ENCODE measurements around the gene MCRIP2. TPM values are rescaled to one million over a fixed set of nuclear protein-coding genes. Genes with fewer than 3 reads are reported as not detected.
"Not testable (repeated sequence)": the region's sequence is repeated elsewhere in the genome, so short reads cannot be mapped to it uniquely, and the experiment has no call there.

MCRIP2 gene
- total and polyA plus RNA-seq, 4 experiments from 2014 or later: 28.3 to 45.5 (median 32.5) TPM

DNA sequence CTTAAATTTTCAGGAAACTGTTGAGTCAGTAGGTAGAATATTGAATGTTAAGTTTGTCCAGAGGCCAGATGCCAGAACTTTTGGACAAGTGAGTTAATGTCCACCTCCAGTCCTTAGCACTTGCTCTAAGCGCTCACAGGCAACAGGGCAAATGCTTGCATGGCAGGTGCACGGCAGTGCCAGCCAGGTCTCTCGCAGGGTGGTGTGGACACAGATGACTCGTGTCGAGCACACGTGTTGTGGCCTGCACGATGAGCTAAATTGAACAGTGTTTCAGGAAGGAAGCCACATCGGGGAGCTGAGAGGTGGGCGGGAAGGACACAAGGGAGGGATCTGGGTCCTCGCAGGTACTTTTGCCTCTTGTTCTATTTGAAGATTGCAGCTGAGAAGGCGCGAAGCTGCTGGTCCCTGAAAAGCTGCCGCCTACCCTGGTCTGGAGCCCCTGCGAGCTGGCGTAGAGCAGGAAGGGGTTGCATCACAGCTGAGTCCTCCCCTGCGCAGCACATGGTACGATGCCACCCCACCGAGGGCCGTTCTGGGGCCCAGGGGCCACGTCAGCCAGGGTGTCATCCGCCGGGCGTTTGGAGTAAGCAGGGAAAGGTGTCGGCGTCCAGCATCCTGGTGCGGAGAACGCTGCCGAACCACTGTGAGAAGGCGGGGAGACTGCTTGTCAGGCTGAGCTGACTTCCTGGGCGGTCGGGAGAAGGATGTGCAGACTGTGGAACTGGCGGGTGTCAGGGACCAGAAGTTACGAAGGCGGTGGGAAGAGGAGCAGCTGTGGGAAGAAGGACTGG is 45.5 kb upstream of the MCRIP2 start:
- no peaks in the 10 kb centered on the region for H3K27me3 Mint-ChIP-seq
- H3K4me1 ChIP-seq (ENCODE audit: insufficient read depth, low read length): peaks cover 7% of the 10 kb centered on the region
- POLR2A ChIA-PET (ENCODE audit: partially characterized antibody): no interaction called here
- H3K4me3 ChIP-seq (ENCODE audit: low read length in 2 of 2): no peak overlapping the region
- H3K36me3 Mint-ChIP-seq: peaks cover 3 to 11% of the 10 kb centered on the region in 2 donors
- H3K4me3 Mint-ChIP-seq: no peak overlapping the region
- H3K9me3 Mint-ChIP-seq: peaks cover 0 to 2% (median 0%) of the 10 kb centered on the region in 8 donors
- no peak overlapping the region for H3K27ac ChIP-seq (ENCODE audit: low read depth, low read length)
- peaks cover 15 to 39% (median 16%) of the 10 kb centered on the region in 4 donors for H3K4me1 Mint-ChIP-seq
- H3K36me3 ChIP-seq (ENCODE audit: insufficient read depth, low read length): peaks cover 7% of the 10 kb centered on the region
- no peaks in the 10 kb centered on the region for H3K27me3 ChIP-seq (ENCODE audit: insufficient read depth, low read length)
- CTCF ChIA-PET (ENCODE audit: partially characterized antibody): interaction anchor here (1.6 kb wide), 1 partner anchor 13 kb away, joined by 4 read pairs; no protein-coding TSS in a partner anchor
- no peak for DNase-seq
- no peaks in the 10 kb centered on the region for H3K9me3 ChIP-seq (ENCODE audit: control insufficient read depth in 1 of 2, low read length in 2 of 2)
- H3K27ac Mint-ChIP-seq: peak overlapping the region in 2 of 7 donors; percentile 37 to 57
- intact Hi-C loops (cut with micrococcal nuclease): no loop called here

DNA sequence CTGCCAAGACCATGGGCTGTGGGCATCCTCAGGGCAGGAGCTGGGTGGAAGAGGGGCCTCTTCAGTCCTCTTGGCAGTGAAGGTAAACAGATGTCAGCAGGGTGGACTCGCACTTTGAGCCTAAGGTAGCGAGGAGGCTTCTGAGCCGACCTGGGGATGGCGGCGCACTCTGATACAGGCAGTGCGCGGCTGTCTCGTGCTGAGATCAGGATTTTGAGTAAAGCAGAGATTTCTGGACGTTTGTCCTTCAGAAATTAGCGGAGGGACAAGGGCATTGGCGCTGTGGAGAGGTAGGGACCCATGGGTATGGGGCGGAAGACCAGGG is 44.9 kb upstream of the MCRIP2 start:
- peak overlapping the region in 2 of 7 donors; percentile 60 to 68 for H3K27ac Mint-ChIP-seq
- peaks cover 14 to 36% (median 14%) of the 10 kb centered on the region in 4 donors for H3K4me1 Mint-ChIP-seq
- ChIA-PET POLR2A (ENCODE audit: partially characterized antibody) (no interaction called here), CTCF (ENCODE audit: partially characterized antibody) (interaction anchor here (1.6 kb wide), 1 partner anchor 13 kb away, joined by 4 read pairs; no protein-coding TSS in a partner anchor)
- peaks cover 3 to 11% of the 10 kb centered on the region in 2 donors for H3K36me3 Mint-ChIP-seq
- Histone ChIP-seq H3K36me3 (ENCODE audit: insufficient read depth, low read length) (peaks cover 7% of the 10 kb centered on the region), H3K27ac (ENCODE audit: low read depth, low read length) (no peak overlapping the region), H3K9me3 (ENCODE audit: control insufficient read depth in 1 of 2, low read length in 2 of 2) (no peaks in the 10 kb centered on the region), H3K4me3 (ENCODE audit: low read length in 2 of 2) (no peak overlapping the region), H3K27me3 (ENCODE audit: insufficient read depth, low read length) (no peaks in the 10 kb centered on the region), H3K4me1 (ENCODE audit: insufficient read depth, low read length) (peaks cover 5% of the 10 kb centered on the region)
- no peaks in the 10 kb centered on the region for H3K27me3 Mint-ChIP-seq
- intact Hi-C loops (cut with micrococcal nuclease): no loop called here
- no peak for DNase-seq
- no peak overlapping the region for H3K4me3 Mint-ChIP-seq
- peaks cover 0 to 2% (median 0%) of the 10 kb centered on the region in 8 donors for H3K9me3 Mint-ChIP-seq

DNA sequence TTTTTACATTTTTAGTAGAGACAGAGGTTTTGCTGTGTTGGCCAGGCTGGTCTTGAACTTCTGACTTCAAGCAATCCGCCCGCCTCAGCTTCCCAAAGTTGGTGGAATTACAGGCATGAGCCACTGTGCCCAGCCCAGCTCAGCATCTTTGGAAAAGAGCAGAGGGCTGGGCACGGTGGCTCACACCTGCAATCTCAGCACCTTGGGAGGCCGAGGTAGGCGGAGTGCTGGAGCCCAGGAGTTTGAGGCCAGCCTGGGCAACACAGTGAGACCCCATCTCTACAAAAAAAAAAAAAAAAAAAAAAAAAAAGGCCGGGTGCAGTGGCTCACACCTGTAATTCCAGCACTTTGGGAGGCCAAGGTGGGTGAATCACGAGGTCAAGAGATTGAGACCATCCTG is 44.0 kb upstream of the MCRIP2 start:
- CTCF ChIA-PET (ENCODE audit: partially characterized antibody); DNase-seq; H3K27ac ChIP-seq (ENCODE audit: low read depth, low read length); H3K9me3 ChIP-seq (ENCODE audit: control insufficient read depth in 1 of 2, low read length in 2 of 2); H3K4me3 Mint-ChIP-seq; intact Hi-C loops (cut with micrococcal nuclease); H3K27ac Mint-ChIP-seq; H3K36me3 Mint-ChIP-seq; H3K4me1 ChIP-seq (ENCODE audit: insufficient read depth, low read length); H3K27me3 Mint-ChIP-seq; POLR2A ChIA-PET (ENCODE audit: partially characterized antibody); H3K27me3 ChIP-seq (ENCODE audit: insufficient read depth, low read length); H3K36me3 ChIP-seq (ENCODE audit: insufficient read depth, low read length); H3K4me3 ChIP-seq (ENCODE audit: low read length in 2 of 2); H3K9me3 Mint-ChIP-seq: not testable (repeated sequence)
- H3K4me1 Mint-ChIP-seq: peaks cover 11 to 29% (median 13%) of the 10 kb centered on the region in 4 donors

DNA sequence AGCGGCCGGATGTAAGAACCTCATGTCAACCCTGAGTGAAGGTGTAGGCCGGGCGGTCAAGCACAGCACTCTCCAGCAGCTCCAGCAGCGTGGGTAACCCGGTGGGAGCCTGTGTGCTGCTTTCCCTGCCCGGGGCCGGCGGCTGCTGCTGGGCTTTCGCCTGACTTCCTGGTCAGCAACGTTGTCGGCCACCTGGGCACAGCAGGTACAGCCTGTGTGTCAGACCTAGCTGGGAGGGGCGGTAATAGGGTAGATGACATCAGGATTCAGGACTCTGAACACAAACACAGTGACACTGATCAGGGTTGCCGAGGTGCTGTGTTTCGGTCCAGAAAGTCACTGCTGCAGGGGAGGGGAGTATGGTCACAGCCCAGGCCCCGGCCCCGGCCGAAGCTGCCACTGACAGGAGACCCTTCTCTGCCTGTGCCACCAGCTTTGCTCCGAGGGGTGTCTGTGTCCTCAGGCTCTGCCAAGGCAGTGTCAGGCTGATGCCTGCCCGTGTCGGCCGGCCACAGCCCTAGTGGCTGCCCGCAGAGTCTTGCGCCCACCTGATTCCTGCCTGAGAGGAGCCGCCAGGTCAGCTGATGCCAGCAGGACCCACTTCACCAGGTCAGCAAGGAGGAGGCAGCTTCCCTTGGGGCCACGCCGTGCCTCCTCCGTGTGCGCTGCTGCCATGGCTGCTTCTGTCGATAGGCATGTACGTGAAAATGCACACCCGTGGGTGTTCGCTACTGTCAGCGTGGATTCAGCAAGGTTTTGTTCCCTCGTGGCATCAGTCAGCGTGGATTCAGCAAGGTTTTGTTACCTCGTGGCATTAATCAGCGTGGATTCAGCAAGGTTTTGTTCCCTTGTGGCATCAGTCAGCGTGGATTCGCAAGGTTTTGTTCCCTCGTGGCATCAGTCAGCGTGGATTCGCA is 42.5 kb upstream of the MCRIP2 start:
- Histone ChIP-seq H3K9me3 (ENCODE audit: control insufficient read depth in 1 of 2, low read length in 2 of 2) (no peaks in the 10 kb centered on the region), H3K27ac (ENCODE audit: low read depth, low read length) (no peak overlapping the region), H3K36me3 (ENCODE audit: insufficient read depth, low read length) (peaks cover 7% of the 10 kb centered on the region), H3K4me1 (ENCODE audit: insufficient read depth, low read length) (no peaks in the 10 kb centered on the region), H3K4me3 (ENCODE audit: low read length in 2 of 2) (no peak overlapping the region), H3K27me3 (ENCODE audit: insufficient read depth, low read length) (no peaks in the 10 kb centered on the region)
- H3K4me3 Mint-ChIP-seq: no peak overlapping the region
- ChIA-PET CTCF (ENCODE audit: partially characterized antibody) (no interaction called here), POLR2A (ENCODE audit: partially characterized antibody) (interaction anchor here (0.9 kb wide), 1 partner anchor 10 kb away, joined by 3 read pairs; no protein-coding TSS in a partner anchor)
- H3K36me3 Mint-ChIP-seq: peaks cover 3 to 10% of the 10 kb centered on the region in 2 donors
- H3K27ac Mint-ChIP-seq: no peak overlapping the region
- peaks cover 5 to 25% (median 11%) of the 10 kb centered on the region in 4 donors for H3K4me1 Mint-ChIP-seq
- H3K9me3 Mint-ChIP-seq: peaks cover 0 to 2% (median 0%) of the 10 kb centered on the region in 8 donors
- no peak for DNase-seq
- intact Hi-C loops (cut with micrococcal nuclease): no loop called here
- no peaks in the 10 kb centered on the region for H3K27me3 Mint-ChIP-seq

DNA sequence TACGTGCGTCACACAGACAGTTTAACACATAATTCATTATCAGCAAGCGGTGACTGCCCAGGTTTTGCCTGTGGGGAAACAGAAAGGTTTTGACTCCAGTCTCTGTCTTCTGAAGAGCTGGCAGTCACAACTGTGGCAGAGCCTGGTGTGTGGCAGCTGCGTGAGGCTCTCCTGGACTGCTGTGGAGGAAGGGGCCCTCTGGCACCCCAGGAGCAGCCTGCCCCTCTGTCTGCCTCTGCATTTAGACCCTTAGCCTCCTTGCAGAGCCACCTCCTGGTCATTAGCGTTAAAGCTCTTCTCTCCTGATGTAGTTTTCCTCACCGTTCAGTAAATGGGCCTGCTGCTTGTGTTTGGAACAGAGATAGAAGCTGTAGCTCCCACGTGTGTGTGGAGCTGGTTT is 40.8 kb upstream of the MCRIP2 start:
- no peaks in the 10 kb centered on the region for H3K9me3 ChIP-seq (ENCODE audit: control insufficient read depth in 1 of 2, low read length in 2 of 2)
- H3K27me3 ChIP-seq (ENCODE audit: insufficient read depth, low read length): no peaks in the 10 kb centered on the region
- intact Hi-C loops (cut with micrococcal nuclease): no loop called here
- peaks cover 7% of the 10 kb centered on the region for H3K36me3 ChIP-seq (ENCODE audit: insufficient read depth, low read length)
- peaks cover 0 to 2% (median 0%) of the 10 kb centered on the region in 8 donors for H3K9me3 Mint-ChIP-seq
- POLR2A ChIA-PET (ENCODE audit: partially characterized antibody): no interaction called here
- H3K27ac Mint-ChIP-seq: no peak overlapping the region
- peaks cover 4 to 14% (median 10%) of the 10 kb centered on the region in 4 donors for H3K4me1 Mint-ChIP-seq
- H3K4me1 ChIP-seq (ENCODE audit: insufficient read depth, low read length): no peaks in the 10 kb centered on the region
- no peaks in the 10 kb centered on the region for H3K27me3 Mint-ChIP-seq
- DNase-seq: no peak
- CTCF ChIA-PET (ENCODE audit: partially characterized antibody): no interaction called here
- H3K36me3 Mint-ChIP-seq: peaks cover 7 to 9% of the 10 kb centered on the region in 2 donors
- H3K4me3 ChIP-seq (ENCODE audit: low read length in 2 of 2): no peak overlapping the region
- no peak overlapping the region for H3K4me3 Mint-ChIP-seq
- no peak overlapping the region for H3K27ac ChIP-seq (ENCODE audit: low read depth, low read length)

DNA sequence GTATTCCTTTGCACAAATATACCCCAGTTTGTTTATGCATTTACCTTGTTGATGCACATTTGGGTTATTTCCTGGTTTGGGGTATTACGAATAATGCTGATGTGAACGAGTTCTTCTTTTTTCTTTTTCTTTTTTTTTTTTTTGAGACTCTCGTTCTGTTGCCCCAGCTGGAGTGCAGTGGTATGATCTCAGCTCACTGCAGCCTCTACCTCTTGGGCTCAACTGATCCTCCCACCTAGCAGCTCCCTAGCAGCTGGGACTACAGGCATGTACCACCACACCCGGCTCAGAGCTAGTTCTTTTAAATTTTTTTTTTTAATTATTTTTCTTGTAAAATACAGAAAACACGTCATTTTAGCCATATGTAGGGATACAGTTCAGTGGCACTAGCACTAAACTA is 37.7 kb upstream of the MCRIP2 start:
- Histone ChIP-seq H3K27ac (ENCODE audit: low read depth, low read length) (no peak overlapping the region), H3K4me3 (ENCODE audit: low read length in 2 of 2) (no peak overlapping the region), H3K36me3 (ENCODE audit: insufficient read depth, low read length) (peaks cover 3% of the 10 kb centered on the region), H3K27me3 (ENCODE audit: insufficient read depth, low read length) (no peaks in the 10 kb centered on the region), H3K4me1 (ENCODE audit: insufficient read depth, low read length) (no peaks in the 10 kb centered on the region), H3K9me3 (ENCODE audit: control insufficient read depth in 1 of 2, low read length in 2 of 2) (no peaks in the 10 kb centered on the region)
- POLR2A ChIA-PET (ENCODE audit: partially characterized antibody): no interaction called here
- peaks cover 0 to 14% (median 6%) of the 10 kb centered on the region in 4 donors for H3K4me1 Mint-ChIP-seq
- no peaks in the 10 kb centered on the region for H3K27me3 Mint-ChIP-seq
- CTCF ChIA-PET (ENCODE audit: partially characterized antibody): no interaction called here
- H3K36me3 Mint-ChIP-seq: peaks cover 0 to 4% of the 10 kb centered on the region in 2 donors
- no peak for DNase-seq
- no peaks in the 10 kb centered on the region for H3K9me3 Mint-ChIP-seq
- H3K4me3 Mint-ChIP-seq: no peak overlapping the region
- no peak overlapping the region for H3K27ac Mint-ChIP-seq
- intact Hi-C loops (cut with micrococcal nuclease): no loop called here

DNA sequence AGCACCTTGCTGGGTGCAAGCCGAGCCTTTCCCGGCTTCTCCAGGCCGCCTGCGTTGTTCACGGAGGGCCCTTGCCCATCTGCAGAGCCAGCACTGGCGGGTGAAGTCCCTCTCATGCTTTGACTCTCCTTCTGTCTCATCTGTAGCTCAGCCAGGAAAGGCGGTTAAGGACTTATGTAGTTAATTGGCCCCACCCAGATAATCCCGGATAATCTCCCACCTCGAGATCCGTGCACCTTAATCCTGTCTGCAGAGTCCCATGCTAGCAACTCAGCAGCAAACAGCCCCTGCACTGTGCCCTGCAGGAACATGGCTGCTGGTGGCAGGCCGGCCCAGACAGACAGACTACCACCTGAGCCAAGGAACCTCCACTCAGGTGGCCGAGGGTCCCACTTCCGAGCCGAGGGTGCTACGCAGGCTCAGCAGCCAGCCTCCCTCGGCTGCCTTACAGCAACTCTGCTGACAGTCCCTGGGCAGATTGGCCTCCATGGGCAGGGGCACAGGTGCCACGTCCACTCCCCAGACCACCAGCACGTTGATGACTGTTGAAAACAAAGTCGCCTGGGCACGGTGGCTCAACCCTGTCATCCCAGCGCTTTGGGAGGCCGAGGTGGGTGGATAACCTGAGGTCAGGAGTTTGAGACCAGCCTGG is 34.8 kb upstream of the MCRIP2 start:
- intact Hi-C loops (cut with micrococcal nuclease): no loop called here
- Mint-ChIP-seq H3K4me1 (peaks cover 2 to 22% (median 7%) of the 10 kb centered on the region in 4 donors), H3K36me3 (peaks cover 0 to 4% of the 10 kb centered on the region in 2 donors), H3K4me3 (no peak overlapping the region), H3K27ac (no peak overlapping the region), H3K27me3 (no peaks in the 10 kb centered on the region), H3K9me3 (no peaks in the 10 kb centered on the region)
- ChIA-PET CTCF (ENCODE audit: partially characterized antibody) (no interaction called here), POLR2A (ENCODE audit: partially characterized antibody) (no interaction called here)
- Histone ChIP-seq H3K27me3 (ENCODE audit: insufficient read depth, low read length) (no peaks in the 10 kb centered on the region), H3K27ac (ENCODE audit: low read depth, low read length) (no peak overlapping the region), H3K4me3 (ENCODE audit: low read length in 2 of 2) (no peak overlapping the region), H3K9me3 (ENCODE audit: control insufficient read depth in 1 of 2, low read length in 2 of 2) (no peaks in the 10 kb centered on the region), H3K36me3 (ENCODE audit: insufficient read depth, low read length) (no peaks in the 10 kb centered on the region), H3K4me1 (ENCODE audit: insufficient read depth, low read length) (no peaks in the 10 kb centered on the region)
- DNase-seq: no peak

Measured in CD4-positive, alpha-beta memory T cell (primary cell).